ENCODE data around the gene ZNF830.
A peak's percentile ranks its signal among the peaks of the same experiment; 100 is the strongest.
"Not testable (repeated sequence)": the region's sequence is repeated elsewhere in the genome, so short reads cannot be mapped to it uniquely, and the experiment has no call there.

ZNF830 gene

DNA sequence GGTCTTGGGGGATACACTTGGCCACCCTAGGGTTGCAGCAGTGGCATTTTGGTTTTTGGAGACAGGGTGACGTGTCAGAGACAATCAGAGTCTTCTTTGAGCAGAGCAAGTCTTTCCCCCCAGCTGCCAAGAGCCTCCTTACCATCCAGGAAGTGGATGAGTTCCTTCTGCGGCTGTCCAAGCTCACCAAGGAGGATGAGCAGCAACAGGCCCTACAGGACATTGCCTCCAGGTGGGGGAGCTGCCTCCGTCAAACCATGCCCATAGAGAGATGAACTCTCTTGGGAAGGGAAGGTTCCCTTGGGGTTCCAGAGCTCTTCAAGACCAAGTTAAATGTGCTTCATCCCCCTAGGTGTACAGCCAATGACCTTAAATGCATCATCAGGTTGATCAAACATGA is 30.3 kb downstream of the ZNF830 start:
- DNase-seq (ENCODE audit: low spot score), result no peak

DNA sequence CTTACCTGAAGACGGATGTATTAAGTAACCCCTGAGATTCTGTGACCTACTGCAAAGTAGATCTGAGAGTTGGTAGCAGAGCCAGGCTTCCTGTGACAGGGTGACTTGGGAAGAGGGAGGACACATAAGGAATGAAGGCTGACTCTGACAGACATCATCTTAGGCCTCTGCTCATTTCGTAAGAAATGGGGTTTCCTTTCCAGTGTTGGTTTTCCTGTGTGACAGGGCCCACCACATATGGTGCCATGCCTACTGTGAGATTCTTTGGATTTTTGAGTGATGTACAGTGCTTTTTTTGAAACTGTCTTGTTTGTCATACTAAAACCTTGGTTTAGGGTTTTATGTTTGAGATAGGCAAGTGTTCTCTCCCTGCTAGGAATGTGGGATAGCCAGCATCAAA is 31.7 kb downstream of the ZNF830 start:
- DNase-seq (ENCODE audit: low spot score), result no peak

DNA sequence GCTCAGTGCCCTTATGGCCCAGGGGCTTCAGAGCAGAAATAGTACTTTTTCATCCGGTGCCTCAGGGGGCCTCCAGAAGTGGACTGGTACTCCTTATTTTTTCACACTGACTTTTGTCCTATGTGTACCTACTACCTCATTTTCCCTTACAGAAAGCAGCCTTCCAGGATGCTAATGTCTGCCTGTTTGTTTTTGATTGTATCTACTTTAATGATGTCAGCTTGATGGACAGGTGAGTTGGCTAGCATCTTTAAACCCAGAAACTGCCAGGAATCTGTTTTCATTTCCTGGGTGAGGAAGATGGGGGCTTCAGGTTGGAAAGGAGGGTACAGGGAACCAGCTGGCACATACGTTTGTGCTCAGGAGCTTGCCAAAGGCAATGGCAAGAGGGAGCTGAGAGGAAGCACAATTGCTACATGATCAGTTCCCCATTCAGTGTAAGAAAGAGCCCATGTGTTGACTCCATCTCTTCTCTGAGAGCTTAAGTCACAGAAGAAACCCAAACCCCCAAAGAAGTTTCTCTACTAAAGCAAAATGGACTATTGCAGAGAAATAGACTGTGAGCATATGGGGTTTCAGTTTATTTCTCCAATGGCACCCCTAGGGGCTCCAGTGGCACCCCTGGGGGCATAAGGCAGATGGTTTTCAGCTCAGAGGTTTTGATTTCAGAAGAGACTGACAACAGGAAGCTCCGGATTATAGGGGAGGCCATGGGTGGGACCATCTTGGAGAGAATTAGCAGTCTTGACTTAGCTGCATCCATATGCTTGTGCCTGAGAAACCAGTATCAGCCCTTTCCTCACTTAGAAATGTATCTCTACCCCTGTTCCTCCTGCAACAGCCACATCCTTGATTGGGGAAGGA is 35.3 kb downstream of the ZNF830 start:
- no peak for DNase-seq (ENCODE audit: low spot score)

DNA sequence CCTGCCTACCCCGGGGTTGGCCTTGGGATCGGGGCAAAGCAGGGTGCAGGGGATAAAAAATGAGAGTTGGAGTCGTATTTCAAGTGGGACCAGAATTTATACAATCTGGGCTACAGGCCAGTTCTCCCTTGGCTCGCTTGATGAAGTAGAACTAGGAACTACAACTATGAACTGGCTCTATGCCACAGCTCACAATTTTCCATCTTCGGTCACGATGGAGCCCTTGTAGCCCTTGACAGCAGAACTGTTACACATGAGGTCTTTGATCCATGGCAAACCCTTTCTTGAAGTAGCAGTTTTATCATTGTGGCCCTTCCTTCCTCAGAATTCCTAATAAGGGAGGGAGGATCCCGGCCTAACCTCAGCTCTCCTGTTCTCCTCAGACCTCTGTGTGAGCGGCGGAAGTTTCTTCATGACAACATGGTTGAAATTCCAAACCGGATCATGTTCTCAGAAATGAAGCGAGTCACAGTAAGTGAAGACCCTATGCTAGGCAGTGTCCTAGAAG is 36.1 kb downstream of the ZNF830 start:
- DNase-seq (ENCODE audit: low spot score), result no peak

DNA sequence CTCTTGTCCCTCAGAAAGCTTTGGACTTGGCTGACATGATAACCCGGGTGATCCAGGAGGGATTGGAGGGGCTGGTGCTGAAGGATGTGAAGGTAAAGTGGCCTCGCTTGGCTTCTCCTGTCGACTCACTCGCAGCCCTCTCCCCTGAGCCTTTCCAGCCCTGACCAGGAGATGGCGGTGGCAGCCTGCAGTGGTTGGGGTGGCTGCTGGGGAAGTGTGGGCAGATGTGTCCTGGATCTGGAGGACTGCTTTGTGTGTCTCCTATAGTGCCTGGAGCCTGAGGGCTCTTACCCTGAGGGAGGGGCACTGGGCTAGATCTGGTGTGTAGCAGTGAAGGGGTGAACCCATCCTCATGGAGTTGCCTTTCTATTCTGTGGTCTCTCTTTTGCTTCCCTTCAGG is 36.9 kb downstream of the ZNF830 start:
- DNase-seq (ENCODE audit: low spot score), result peak; percentile 81

DNA sequence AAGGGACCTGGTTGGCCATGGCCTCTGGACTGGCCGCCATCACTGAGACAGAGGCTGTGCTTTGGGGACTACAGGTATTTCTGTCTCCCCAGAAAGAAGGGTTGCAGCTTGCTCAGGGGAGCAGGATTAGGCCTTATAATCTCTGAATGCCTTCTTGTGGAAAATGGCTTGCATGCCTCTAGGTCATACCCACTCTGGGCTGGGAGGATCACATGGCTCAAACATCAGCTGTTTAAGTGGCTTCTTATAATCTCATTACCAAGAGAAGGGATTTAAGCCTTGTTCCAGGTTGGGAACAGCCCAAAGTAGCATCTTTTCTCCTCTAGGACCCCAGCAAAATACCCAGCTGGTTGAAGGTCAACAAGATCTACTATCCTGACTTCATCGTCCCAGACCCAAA is 38.1 kb downstream of the ZNF830 start:
- no peak for DNase-seq (ENCODE audit: low spot score)

DNA sequence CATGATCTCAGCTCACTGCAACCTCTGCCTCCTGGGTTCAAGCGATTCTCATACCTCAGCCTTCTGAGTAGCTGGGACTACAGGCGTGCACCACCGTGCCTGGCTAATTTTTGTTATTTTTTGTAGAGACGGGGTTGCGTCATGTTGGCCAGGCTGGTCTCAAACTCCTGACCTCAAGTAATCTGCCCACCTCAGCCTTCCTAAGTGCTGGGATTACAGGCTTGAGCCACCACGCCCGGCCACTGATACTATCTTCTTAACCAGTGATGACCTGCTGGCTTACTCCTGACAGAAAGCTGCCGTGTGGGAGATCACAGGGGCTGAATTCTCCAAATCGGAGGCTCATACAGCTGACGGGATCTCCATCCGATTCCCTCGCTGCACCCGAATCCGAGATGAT is 39.6 kb downstream of the ZNF830 start:
- not testable (repeated sequence) for DNase-seq (ENCODE audit: low spot score)

DNA sequence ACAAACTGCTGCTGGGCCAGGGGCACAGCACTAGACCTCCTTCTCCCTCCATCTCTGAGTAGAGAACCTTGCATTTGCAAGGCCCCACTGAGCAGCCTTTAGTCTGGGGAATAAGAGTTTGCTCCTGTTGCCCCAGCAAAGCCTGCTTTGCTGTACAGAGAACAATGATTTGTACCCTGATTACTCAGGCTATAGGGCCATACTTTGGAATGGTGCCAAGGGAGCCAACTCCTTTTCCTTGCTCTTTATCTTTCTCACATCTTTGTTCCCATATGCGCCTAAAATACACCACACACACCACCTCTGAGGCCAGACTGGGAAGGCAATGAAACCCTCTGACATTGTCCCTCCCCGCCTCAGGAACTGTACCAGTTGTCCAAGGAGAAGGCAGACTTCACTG is 40.2 kb downstream of the ZNF830 start:
- DNase-seq (ENCODE audit: low spot score), result no peak

DNA sequence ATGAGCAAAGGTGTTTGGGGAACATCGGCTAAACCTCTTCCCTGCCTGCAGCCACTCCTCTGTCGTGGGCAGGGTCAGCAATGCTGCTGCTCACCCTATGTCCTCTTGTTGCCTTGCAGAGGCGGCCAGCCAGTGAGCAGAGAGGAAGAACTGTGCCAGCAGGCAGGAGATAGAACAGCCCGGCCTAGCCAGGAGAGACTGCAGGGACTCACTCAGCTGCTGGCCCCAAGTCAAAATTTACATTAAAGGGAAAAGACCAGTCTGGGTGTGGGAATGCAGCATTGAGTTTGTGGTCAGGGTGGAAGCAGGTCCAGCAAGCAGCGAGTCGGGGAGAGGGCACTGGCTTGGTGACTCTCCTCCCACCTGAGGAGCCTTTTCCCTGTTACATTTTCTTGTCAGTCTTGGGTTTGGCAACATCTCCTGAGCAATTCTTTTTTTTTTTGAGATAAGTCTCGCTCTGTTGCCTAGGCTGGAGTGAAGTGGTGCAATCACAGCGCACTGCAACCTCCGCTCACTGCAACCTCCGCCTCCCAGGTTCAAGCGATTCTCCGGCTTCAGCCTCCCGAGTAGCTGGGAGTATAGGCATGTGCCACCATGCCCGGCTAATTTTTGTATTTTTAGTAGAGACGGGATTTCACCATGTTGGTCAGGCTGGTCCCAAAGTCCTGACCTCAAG is 41.7 kb downstream of the ZNF830 start:
- DNase-seq (ENCODE audit: low spot score), result no peak

DNA sequence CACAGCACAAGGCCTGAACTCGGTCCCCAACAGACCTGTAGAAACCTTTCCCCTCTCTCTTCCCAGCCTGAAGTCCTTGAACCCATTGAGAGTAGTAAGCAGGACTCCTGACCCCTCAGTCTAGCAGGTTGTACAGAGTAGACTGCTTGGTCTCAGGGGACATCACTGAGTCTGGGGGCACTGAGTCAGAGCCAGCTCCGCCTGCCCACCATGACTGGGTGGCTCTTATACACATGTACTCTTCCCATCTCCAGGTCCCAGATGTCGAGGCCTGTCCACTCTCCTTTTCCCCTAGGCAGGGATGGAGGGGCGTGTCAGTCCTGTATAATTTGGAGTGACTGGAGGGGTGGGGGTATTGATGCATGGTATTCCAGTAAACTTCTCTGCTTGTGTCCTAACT is 42.4 kb downstream of the ZNF830 start:
- DNase-seq (ENCODE audit: low spot score), result no peak

DNA sequence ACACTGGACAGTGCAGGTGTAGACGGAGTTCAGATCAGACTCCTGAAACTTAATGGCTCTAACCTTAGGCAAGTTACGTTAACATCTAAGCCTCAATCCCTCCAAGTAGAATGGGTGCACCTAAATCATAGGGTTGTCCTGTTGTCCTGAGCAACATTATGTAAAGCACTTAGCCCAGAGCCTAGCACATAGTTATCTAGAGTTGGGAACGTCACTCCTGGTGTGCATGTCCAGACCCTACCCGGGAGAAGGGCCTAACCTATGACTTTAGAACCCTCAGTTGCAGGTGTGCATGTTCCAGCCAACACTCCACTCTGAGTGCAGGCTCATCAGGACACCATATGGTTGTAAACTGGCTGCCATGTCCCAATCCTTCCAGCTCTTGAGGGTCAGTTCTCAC is 45.0 kb downstream of the ZNF830 start:
- no peak for DNase-seq (ENCODE audit: low spot score)

DNA sequence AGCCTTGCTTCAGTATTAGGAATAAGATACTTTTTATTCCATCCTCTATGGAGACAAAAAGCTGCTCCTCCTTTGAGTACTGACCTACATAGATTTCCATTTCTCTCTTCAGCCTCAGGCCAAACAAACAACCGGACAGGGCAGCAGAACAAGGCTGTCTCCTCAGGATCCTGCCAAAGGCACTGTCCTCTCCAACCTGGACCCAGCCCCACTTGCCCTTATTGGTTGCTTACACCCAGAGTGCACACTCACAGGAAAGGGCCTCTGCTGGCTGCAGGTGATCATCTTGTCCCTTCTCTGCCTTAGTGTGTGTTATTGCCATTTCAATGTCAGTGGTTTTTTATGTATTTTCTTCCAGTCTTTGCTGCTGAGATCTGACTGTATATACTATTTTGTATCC is 45.6 kb downstream of the ZNF830 start:
- no peak for DNase-seq (ENCODE audit: low spot score)

DNA sequence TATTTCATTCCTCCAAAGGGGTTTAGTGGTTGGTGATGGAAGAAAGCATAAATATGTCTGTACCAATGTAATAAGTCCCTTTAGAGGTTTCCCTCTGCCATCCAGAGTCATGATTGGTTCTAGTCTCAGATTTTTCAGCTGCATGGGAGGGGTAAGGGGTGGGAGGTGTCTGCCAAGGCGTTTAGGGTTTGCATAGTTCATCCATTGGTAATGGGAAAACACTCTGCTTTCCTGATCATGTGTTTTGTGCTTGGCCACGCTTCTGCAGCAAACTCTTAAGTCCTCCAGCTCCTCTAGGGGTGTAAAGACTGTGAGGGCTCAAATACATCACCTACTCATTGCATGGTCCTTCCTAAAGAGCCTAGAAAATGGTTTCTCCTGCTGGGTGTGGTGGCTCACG is 48.8 kb downstream of the ZNF830 start:
- no peak for DNase-seq (ENCODE audit: low spot score)

DNA sequence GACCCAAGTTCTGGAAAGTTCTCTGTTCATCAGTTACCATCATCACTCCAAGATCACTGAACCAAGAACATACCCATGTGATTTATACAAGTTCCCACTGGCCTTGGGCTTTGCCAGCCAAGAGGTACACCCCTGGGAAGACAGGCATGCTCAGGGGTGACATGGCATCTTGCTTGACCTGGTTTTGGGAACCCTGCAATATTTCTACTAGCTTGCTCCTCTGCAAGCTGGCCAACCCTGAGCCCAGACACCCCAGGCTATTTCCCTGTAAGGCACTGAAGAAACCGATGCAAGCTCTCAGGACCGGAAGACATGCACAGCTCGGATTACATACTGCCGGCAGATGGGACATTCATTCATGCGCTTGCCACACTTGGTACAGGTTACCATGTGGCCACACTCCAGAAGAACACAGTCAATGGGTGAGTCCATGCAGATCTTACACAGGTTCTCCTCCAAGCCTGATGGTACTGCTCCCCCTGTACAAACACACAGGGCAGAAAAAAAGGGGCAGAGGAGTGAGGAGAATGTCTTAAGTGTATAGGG is 50.4 kb downstream of the ZNF830 start:
- DNase-seq (ENCODE audit: low spot score), result no peak
